Fibroblast of mammary gland (primary cell): ENCODE results near the gene S1PR1.

Experiments
- DNase-seq: peaks from one replicate; pipeline ENCODE4 v3.0.0-alpha.2; 2010; ENCODE audit warnings: low read depth
- H3K4me3 ChIP-seq: 2 replicates; pipeline ENCODE4 v1.5.1; 2011; ENCODE audit warnings: low read depth, mild to moderate bottlenecking, low read length, moderate library complexity; ENCODE audit not compliant: control insufficient read depth
- TF ChIP-seq, protein P1 (sequence below): conservative IDR thresholded peaks from 2 replicates; pipeline ENCODE4 v1.5.1; 2011; ENCODE audit warnings: low read depth, low read length, inconsistent platforms; ENCODE audit not compliant: control insufficient read depth, insufficient read depth

Gene S1PR1

DNA sequence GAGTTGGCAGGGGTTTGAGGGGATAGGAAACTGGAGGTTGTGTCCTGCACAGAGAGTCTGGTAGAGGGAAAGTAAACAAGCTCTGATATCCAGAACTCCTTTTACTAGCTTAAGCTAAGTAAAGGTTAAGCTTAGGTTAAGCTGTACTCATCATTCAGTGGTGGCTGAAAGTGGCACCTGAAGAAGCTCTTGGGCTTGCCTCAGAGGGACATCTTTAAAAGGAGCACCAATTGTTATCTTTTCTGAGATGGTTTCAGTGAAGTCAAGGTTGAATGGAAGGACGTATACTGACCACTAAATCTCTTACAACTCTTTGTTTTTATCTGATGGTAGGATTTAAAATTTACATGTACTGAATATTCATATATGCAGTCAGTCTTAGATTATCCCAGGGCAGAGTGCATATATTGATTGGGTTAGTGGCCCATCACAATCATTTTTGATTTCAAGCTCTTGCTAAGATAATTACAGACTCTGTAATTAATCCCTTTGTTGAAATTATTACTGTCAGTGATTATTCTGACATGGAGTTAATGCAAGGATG lies 43.3 kb downstream of the S1PR1 start:
- TF ChIP-seq, protein P1, sequence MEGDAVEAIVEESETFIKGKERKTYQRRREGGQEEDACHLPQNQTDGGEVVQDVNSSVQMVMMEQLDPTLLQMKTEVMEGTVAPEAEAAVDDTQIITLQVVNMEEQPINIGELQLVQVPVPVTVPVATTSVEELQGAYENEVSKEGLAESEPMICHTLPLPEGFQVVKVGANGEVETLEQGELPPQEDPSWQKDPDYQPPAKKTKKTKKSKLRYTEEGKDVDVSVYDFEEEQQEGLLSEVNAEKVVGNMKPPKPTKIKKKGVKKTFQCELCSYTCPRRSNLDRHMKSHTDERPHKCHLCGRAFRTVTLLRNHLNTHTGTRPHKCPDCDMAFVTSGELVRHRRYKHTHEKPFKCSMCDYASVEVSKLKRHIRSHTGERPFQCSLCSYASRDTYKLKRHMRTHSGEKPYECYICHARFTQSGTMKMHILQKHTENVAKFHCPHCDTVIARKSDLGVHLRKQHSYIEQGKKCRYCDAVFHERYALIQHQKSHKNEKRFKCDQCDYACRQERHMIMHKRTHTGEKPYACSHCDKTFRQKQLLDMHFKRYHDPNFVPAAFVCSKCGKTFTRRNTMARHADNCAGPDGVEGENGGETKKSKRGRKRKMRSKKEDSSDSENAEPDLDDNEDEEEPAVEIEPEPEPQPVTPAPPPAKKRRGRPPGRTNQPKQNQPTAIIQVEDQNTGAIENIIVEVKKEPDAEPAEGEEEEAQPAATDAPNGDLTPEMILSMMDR, result no peak
- no peak for DNase-seq
- H3K4me3 ChIP-seq, result no peak overlapping the region

DNA sequence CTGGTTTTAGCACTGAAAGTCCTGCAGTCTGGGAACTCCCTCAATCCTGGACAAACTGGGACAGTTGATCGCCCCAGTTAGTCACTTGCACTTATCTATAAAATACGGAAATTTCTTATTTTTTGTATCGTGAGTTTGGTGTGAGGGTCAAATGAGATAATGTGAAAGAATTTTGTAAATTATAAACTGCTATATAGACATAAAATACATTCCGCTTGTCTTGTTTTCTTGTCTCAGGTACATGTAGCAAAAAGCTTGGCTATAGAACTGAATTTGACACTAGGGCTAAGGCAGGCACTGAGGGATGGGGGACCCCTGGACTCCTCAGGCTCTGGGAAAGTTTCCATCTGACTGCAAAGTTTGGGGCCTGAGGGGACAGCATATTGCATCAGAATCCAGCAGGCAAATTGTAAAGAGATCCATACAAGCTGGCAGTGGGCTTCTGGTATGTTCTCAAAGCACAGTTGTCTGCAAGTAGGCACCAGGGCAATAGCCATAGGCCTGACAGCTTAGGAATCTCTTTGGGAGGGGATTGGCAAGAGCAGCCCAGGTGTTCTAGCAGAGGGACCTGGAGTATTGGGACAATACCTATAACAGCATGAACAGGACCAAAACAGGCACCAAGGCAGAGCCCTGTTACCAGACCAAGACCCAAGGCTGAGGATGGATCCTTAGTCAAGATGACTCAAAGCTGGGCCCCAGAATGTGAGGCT lies 44.3 kb downstream of the S1PR1 start:
- TF ChIP-seq, protein P1, result no peak
- DNase-seq, result no peak
- no peak overlapping the region for H3K4me3 ChIP-seq

DNA sequence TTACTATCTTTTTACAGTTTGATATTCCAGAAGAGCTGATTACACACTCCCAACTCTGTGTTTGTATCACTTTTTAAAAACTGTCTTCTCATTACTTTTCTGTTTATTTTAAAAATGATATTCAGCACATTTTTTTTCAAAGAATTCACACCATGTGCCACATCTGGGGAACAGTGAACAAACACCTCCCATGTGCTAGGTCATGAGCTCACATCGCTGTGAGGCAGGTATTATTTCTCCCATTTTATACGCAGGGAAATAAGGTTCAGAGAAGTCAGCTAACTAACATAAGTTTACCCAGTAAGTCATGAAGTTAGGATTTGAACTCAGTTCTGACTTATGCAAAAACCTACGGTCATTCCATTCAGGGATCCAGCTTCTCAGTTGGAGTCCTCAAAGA lies 44.9 kb downstream of the S1PR1 start:
- DNase-seq, result no peak
- TF ChIP-seq, protein P1, result no peak
- H3K4me3 ChIP-seq, result no peak overlapping the region

DNA sequence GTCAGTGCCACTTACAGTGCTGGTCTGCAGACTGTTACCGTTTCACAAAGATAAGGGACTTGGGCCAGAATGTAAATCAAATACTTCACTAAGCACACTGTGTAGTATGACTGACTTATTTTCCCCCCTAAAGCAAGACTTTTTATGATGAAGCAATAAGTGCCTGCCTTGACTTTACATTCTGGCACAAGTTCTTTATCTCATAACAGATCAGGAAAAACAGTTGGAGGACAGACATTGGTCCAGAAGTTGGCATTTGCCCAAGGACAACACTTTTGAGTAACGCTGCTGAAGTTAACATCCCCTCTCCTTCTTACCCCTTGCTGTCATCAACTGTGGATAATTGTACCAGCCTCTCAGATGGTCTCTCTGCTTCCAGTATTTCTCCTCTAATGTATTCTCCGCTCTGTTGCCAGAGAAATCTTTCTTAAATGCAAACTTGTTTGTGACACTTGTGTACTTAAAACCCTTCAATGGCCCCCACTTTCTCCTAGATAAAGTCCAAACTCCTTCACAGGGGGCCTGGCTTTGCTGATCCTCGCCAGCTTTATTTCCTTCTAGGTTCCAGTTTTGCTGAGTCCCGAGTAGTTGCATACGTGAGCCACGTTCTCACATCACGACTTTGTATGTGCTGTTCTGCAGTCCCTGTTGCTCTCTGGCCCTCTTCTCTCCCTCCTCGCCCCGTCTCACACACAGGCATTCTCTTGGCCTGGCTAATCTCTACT lies 45.7 kb downstream of the S1PR1 start:
- H3K4me3 ChIP-seq, result no peak overlapping the region
- peak; percentile 37 for DNase-seq
- TF ChIP-seq, protein P1, result no peak

DNA sequence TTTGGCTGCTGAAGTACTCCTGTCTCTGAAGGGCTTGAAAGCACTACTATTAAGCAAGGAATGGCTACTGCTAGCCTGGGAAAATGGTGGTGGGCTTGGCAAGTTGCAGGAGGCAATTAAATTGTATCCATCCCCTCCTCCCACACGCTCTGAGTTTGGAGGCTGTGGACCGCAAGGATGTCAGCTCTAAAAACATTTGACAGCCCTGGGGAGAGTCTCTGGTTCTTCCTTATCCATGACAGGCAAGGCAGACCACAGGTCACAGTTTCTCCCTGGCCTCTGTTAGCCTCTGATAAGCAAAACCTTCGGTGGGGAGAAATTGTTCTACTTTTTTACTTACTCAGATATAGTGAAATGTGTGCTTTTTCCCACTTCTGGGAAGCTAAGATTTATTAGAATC lies 46.6 kb downstream of the S1PR1 start:
- no peak for DNase-seq
- TF ChIP-seq, protein P1, result no peak
- H3K4me3 ChIP-seq, result no peak overlapping the region

DNA sequence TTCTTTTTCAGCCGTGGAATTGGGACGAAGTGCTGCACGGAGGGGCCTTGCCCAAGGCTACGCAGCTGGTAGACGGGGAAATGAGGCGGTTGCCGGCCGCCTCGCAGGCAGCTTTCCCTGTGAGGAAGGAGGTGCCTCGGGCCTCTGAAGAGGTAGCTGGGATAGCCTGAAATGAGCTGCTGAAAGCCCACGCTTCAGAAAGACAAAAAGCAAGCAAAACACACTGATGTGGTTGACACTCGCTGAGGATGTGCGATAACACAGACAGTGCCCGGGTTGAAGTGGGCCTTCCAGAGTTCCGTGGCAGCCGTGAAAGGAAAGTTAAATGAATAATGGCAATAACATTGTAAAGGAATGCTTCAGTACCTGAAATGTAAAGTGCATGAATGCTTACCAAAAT lies 47.2 kb downstream of the S1PR1 start:
- DNase-seq, result no peak
- no peak overlapping the region for H3K4me3 ChIP-seq
- TF ChIP-seq, protein P1, result no peak
